RPMI7951 (cell line): Measurements from ENCODE around the gene HM13. TPM values are rescaled to one million over a fixed set of nuclear protein-coding genes. Genes with fewer than 3 reads are reported as not detected.
A peak's percentile ranks its signal among the peaks of the same experiment; 100 is the strongest.
"Not testable (repeated sequence)": the region's sequence is repeated elsewhere in the genome, so short reads cannot be mapped to it uniquely, and the experiment has no call there.

ENCODE experiments used
- DNase-seq: peaks from one replicate; pipeline ENCODE4 v3.0.0-alpha.2; 2012; ENCODE audit warnings: low read depth
- total RNA-seq: library from RNA; depleted of rRNA; stranded (reverse); fragments of >200 nt; shearing (Covaris generic); gene quantifications from 2 replicates; pipeline ENCODE4 v1.2.3, GENCODE V29; 2014

Gene HM13
- total RNA-seq, 1 experiment from 2014 or later, result 176 TPM

DNA sequence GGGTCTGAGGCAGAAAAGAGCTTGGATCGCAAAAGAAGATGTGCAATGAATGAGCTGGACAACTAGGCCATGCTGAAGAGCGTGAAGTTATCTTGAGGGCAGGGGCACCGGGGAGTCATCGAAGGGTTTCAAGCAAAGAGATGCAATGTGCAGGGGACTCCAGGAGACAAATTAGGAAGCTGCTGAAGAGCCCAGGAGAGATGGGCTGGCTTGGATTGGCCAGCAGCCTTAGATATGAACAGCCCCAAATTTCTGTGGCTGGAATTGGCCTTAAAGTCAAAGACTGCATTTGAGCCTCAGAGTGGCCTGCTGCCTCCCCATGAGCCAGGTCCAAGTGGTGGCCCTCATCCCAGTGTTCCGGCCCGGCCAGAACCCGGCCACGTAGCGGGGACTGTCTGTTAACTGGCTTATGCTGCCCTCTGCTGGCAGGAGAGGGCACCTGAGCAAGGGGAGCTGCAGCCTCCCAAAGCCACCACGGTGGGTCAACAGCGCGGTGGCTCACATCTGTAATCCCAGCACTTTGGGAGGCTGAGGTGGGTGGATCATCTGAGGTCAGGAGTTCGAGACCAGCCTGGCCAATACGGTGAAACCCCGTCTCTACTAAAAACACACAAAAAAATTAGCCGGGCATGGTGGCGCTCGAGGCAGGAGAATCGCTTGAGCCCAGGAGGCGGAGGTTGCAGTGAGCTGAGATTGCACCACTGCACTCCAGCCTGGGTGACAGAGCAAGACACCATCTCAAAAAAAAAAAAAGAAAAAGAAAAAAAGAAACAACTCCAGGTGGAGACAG lies 11.2 kb upstream of the HM13 start:
- peak; percentile 83 for DNase-seq

DNA sequence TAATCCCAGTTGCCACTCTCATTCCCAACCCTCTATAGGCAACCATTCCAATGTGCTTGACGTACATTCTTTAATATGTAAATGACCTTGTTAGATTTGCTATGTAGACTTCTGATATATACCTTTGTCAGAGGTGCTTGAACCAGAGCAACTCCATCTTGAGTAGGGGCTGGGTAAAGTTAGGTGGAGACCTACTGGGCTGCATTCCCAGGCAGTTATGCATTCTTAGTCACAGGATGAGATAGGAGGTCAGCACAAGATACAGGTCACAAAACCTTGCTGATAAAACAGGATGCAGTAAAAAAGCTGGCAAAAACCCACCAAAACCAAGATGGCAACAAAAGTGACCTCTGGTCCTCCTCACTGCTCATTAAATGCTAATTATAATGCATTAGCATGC lies 8.3 kb upstream of the HM13 start:
- DNase-seq, result peak; percentile 28

- peak; percentile 61 for DNase-seq
Measured at GRCh38 chr20:31508517-31509244, 5.6 kb upstream of the HM13 start.

DNA sequence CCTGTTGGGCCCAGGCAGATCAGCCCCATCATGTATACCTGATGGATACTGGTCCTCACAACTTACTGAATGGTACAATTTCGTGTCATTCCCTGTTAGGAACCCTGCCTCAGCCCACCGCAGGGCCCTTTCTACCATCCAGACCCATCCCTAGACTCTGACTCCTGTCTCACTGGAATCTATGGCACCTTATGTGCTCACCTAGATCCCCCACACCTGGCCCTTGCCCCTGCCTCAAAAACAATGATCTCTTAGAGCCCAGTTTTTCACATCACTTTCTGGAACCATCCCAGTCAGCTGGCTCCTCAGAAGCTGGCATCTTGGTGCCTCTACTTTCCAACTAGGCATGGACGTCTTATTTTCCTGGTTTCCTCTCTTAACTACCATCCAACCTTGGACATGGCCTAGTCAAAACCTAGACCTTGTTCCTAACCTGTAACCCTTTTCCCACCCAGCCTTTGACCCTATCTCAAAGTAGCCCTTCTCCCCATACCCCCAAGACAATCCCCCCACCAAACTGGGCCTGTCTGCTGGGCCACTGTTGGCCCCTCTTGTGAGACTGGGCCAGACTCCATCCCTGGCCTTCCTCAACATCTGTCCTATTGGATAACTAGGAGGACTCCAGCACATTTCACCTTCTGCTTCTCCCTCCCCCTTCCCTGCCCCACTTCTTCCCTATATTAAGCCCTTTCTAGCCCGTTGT lies 981 bp downstream of the HM13 start:
- DNase-seq, result no peak

- no peak for DNase-seq
Measured at GRCh38 chr20:31515775-31516107, 1.5 kb downstream of the HM13 start.

DNA sequence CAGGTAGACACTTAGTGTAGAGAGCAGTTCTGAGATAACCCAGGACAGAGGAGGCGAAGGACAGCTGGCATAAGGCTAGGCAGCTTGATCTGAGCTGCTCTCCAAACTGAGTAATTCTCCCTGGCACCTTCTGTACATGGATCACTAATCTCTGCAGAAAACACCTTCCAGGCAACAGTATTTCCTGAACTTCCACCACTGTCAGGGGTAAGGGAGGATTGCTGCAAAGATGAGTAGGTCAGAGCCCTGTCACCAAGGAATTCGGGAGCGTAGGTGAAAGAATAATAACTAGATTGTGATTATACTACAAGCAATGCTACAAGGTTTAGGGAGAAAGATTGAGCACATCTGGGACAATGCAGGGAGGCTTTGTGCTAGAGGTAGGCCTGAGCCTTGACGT lies 1.9 kb downstream of the HM13 start:
- no peak for DNase-seq

GRCh38 chr20:31516651-31517050 lies 2.4 kb downstream of the HM13 start:
- no peak for DNase-seq

GRCh38 chr20:31517373-31517772 lies 3.1 kb downstream of the HM13 start:
- DNase-seq, result peak; percentile 85

DNA sequence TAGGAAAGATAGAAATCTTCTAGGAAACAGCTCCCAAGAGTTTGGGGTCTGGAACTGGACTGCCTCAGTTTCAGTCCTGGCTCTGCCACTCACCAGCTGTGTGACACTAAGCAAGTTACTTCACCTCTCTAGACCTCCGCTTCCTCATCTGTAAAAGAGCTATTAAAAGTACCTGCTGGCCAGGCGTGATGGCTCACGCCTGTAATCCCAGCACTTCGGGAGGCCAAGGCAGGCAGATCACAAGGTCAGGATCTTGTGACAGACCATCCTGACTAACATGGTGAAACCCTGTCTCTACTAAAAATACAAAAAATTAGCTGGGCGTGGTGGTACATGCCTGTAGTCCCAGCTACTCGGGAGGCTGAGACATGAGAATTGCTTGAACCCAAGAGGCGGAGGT lies 7.0 kb downstream of the HM13 start:
- not testable (repeated sequence) for DNase-seq

- DNase-seq, result no peak
Measured at GRCh38 chr20:31522731-31523130, 8.5 kb downstream of the HM13 start.

DNA sequence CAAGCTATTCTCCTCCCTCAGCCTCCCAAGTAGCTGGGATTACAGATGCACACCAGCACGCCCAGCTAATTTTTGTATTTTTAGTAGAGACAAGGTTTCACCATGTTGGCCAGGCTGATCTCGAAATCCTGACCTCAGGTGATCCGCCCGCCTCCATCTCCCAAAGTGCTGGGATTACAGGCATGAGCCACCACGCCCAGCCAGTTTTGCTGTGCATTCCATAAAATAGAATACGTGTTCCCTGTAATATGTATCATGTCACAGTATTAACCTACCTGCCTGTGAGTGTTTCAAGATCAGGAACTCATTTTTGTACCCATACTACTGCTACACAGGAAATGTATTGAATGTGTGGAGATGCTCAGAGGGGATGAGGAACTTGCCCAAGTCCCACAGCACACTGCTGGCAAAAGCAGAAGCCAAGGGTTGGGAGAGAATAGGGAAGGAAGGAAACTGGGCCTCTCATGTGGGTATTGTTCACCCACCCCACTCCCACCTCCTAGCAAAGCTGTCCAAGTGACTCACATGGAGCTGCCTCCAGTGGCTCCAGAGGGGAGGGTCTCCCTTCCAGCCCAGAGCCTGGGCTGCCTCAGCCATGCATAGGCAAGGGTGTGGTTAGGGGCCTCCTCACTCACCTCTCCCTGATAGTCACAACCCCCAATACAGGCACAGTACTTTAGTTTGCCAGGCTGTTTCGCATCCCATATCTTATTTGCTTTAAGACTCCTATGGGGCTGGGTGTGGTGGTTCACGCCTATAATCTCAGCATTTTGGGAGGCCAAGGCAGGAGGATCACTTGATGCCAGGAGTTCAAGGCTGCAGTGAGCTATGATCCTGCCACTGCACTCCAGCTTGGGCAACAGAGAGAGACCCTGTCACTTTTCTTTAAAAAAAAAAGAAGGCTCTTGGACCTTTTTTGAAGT lies 9.4 kb downstream of the HM13 start:
- DNase-seq, result no peak

GRCh38 chr20:31527266-31527665 lies 13.0 kb downstream of the HM13 start:
- DNase-seq, result no peak

DNA sequence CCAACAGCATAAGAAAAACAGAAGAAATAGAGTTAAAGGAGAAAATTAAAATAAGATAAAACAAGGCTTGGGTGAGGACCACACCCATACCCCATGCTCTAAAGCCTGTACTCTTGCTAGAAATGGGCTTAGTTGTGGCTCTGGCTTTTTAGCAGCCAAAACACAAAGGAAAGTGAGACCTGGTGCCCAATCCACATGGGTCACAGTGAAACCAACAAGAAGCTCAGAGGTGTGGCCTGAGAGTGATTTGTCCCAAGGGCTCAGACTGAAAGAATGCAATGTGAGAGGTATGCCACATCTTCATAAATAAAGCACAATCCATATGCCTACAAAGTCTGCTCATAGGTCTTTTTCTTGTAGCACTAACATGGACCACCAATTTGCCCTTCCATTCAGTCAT lies 21.1 kb downstream of the HM13 start:
- no peak for DNase-seq

- no peak for DNase-seq
Measured at GRCh38 chr20:31536575-31536974, 22.3 kb downstream of the HM13 start.

GRCh38 chr20:31537116-31537871 lies 23.1 kb downstream of the HM13 start:
- no peak for DNase-seq

DNA sequence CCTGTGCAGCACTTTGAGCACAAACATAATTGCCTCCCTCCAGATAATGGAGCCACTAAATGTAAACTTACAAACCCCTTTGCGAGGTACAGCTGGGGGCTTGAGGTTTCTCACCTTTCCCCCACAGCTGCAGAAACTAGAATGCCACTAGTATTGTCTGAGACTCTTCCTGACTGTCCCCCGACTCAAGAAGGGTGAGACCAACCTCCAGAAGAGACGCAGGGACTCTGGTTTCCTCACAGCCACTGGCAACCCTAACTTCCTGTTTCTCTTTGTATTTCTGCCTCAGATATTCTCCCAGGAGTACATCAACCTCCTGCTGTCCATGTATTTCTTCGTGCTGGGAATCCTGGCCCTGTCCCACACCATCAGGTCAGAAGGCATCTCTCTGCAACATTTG lies 23.6 kb downstream of the HM13 start:
- no peak for DNase-seq

DNA sequence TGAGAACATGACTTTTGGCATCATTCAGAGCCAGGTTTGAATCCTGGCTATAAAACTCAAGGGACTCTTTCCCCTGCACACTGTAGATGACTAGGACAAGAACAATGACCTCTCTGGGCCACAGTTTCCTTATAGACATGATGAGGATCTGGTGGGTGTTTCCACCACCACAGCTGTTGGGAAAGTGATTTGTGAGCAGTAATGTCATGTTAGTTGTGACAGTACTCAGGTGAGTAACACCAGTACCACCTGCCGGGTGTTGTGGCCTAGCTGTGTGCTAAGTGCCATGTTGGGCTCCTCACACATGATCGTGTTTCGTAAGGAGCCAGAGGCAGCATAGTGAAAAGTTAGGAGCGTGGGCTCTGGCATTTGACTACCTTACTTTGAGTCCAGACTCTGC lies 24.1 kb downstream of the HM13 start:
- DNase-seq, result no peak

GRCh38 chr20:31539636-31540035 lies 25.4 kb downstream of the HM13 start:
- not testable (repeated sequence) for DNase-seq

- DNase-seq, result peak; percentile 48
Measured at GRCh38 chr20:31540406-31540805, 26.2 kb downstream of the HM13 start.

- DNase-seq, result peak; percentile 99
Measured at GRCh38 chr20:31542201-31542842, 28.1 kb downstream of the HM13 start.
